ENCODE results near the gene COL27A1. TPM values are rescaled to one million over a fixed set of nuclear protein-coding genes. Genes with fewer than 3 reads are reported as not detected.

The COL27A1 gene
- total RNA-seq, 1 donor from 2014 or later, result 6.4 TPM

DNA sequence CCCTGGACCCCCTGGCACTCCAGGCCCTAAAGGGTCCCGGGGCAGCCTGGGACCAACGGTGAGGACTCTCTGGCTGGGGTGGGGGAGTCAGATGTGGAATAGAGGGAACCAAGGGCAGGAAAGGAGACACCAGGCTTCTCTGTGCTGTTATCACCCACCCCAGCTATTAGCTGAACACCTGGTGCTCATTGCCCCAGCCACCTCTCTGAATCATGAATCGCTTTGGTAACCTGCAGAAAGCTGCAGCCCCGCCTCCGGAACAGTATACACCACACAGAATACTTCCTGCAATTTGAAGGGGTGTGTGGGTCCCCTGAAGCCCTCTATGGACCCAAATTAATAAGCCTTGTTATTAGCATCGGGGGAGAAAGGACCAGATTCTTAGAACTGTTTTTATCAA is 127.2 kb downstream of the COL27A1 start:
- DNase-seq, result peak; percentile 6
- H3K27me3 ChIP-seq (ENCODE audit: low read depth), result no peaks in the 10 kb centered on the region
- intact Hi-C loops (cut with micrococcal nuclease), result no loop called here

GRCh38 chr9:114282926-114283325 is 127.6 kb downstream of the COL27A1 start:
- no peak overlapping the region for H3K4me3 ChIP-seq
- intact Hi-C loops (cut with micrococcal nuclease), result no loop called here
- peak; percentile 1 for DNase-seq
- H3K36me3 ChIP-seq, result no peaks in the 10 kb centered on the region
- TF ChIP-seq, protein P1, sequence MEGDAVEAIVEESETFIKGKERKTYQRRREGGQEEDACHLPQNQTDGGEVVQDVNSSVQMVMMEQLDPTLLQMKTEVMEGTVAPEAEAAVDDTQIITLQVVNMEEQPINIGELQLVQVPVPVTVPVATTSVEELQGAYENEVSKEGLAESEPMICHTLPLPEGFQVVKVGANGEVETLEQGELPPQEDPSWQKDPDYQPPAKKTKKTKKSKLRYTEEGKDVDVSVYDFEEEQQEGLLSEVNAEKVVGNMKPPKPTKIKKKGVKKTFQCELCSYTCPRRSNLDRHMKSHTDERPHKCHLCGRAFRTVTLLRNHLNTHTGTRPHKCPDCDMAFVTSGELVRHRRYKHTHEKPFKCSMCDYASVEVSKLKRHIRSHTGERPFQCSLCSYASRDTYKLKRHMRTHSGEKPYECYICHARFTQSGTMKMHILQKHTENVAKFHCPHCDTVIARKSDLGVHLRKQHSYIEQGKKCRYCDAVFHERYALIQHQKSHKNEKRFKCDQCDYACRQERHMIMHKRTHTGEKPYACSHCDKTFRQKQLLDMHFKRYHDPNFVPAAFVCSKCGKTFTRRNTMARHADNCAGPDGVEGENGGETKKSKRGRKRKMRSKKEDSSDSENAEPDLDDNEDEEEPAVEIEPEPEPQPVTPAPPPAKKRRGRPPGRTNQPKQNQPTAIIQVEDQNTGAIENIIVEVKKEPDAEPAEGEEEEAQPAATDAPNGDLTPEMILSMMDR (IDR thresholded peaks at IDR 0.05; ENCODE audit: borderline replicate concordance), result no peak
- H3K27ac ChIP-seq (replicated peaks), result no peak overlapping the region
- no peaks in the 10 kb centered on the region for H3K27me3 ChIP-seq (ENCODE audit: low read depth)
- no peaks in the 10 kb centered on the region for H3K9me3 ChIP-seq (replicated peaks)
- peaks cover 9% of the 10 kb centered on the region for H3K4me1 ChIP-seq

More for the DNA sequence above, 127.2 kb downstream of the COL27A1 start:
- TF ChIP-seq, protein P1 (IDR thresholded peaks at IDR 0.05; ENCODE audit: borderline replicate concordance), result no peak
- no peak overlapping the region for H3K27ac ChIP-seq (replicated peaks)
- no peak overlapping the region for H3K4me3 ChIP-seq
- no peaks in the 10 kb centered on the region for H3K36me3 ChIP-seq
- no peaks in the 10 kb centered on the region for H3K9me3 ChIP-seq (replicated peaks)
- H3K4me1 ChIP-seq, result peaks cover 9% of the 10 kb centered on the region

GRCh38 chr9:114283551-114284111 is 128.3 kb downstream of the COL27A1 start:
- Histone ChIP-seq H3K9me3 (replicated peaks) (no peaks in the 10 kb centered on the region), H3K27ac (replicated peaks) (no peak overlapping the region), H3K4me3 (no peak overlapping the region), H3K27me3 (ENCODE audit: low read depth) (no peaks in the 10 kb centered on the region), H3K4me1 (peaks cover 9% of the 10 kb centered on the region), H3K36me3 (no peaks in the 10 kb centered on the region)
- intact Hi-C loops (cut with micrococcal nuclease), result no loop called here
- DNase-seq, result peak; percentile 11
- TF ChIP-seq, protein P1 (IDR thresholded peaks at IDR 0.05; ENCODE audit: borderline replicate concordance), result no peak

GRCh38 chr9:114284316-114285060 is 129.2 kb downstream of the COL27A1 start:
- no peaks in the 10 kb centered on the region for H3K27me3 ChIP-seq (ENCODE audit: low read depth)
- peaks cover 9% of the 10 kb centered on the region for H3K4me1 ChIP-seq
- peak; percentile 6 for DNase-seq
- H3K4me3 ChIP-seq, result no peak overlapping the region
- intact Hi-C loops (cut with micrococcal nuclease), result no loop called here
- no peaks in the 10 kb centered on the region for H3K36me3 ChIP-seq
- no peaks in the 10 kb centered on the region for H3K9me3 ChIP-seq (replicated peaks)
- TF ChIP-seq, protein P1 (IDR thresholded peaks at IDR 0.05; ENCODE audit: borderline replicate concordance), result no peak
- H3K27ac ChIP-seq (replicated peaks), result no peak overlapping the region

DNA sequence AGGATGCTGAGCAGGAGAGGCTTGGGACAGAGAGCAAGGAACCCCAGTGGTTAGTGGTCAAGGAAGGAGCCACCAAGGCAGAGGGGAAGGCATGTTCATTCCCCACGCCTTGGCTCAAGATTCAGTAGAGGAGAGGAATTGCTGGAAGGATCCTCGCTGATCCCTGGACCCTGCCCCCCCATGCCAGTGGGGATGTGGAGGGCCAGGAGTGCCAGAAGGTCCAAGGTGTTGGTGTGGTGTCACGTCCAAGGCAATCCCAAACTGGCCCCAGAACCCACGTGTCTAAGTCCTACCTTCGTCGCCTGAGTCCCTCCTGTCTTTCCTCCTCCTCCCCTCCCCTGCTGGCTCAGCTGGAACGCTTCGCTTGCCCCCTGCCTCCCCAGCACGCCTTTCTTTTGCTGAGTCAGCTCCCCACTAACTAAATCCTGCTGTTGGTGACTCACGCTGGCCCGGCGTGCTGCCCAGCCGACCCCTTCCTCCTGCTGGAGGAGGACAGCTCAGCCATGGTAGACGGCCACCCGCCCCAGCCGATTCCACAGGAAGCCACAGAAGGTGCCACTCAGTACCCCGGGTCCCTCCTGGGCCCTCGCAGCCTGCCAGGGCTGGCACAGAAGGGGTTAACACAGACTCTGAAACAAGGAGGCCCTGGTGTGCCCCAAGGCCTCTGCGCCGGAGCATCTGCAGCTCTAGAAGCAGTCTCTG is 130.0 kb downstream of the COL27A1 start:
- no peaks in the 10 kb centered on the region for H3K36me3 ChIP-seq
- DNase-seq, result peak; percentile 12
- no peak overlapping the region for H3K4me3 ChIP-seq
- H3K27ac ChIP-seq (replicated peaks), result no peak overlapping the region
- H3K4me1 ChIP-seq, result peaks cover 9% of the 10 kb centered on the region
- intact Hi-C loops (cut with micrococcal nuclease), result no loop called here
- TF ChIP-seq, protein P1 (IDR thresholded peaks at IDR 0.05; ENCODE audit: borderline replicate concordance), result no peak
- no peaks in the 10 kb centered on the region for H3K27me3 ChIP-seq (ENCODE audit: low read depth)
- H3K9me3 ChIP-seq (replicated peaks), result no peaks in the 10 kb centered on the region
